ENCODE results near the gene MAN1A1. TPM values are rescaled to one million over a fixed set of nuclear protein-coding genes. Genes with fewer than 3 reads are reported as not detected.

Gene MAN1A1
- total and polyA plus RNA-seq, 2 of the 8 experiments (the other 6 are each of a cell fraction or from before 2014, with no cell fraction given): 1.8 to 5.4 TPM

GRCh38 chr6:119207327-119207726 lies 142.2 kb downstream of the MAN1A1 start:
- no peak overlapping the region for H3K27ac ChIP-seq (ENCODE audit: low read depth, low read length)
- ChIA-PET CTCF (ENCODE audit: partially characterized antibody) (interaction anchor here (1.1 to 1.3 kb wide), 2 partner anchors 17 to 126 kb away, joined by 3 read pairs; no protein-coding TSS in a partner anchor), POLR2A (ENCODE audit: partially characterized antibody) (no interaction called here)
- no peak overlapping the region for H3K23ac ChIP-seq (ENCODE audit: insufficient read length)
- H2BK20ac ChIP-seq (ENCODE audit: low read length): no peak overlapping the region
- no peak overlapping the region for H3K4me2 ChIP-seq (ENCODE audit: insufficient read depth in 1 of 2, low read depth in 2 of 2, low read length in 2 of 2)
- TF ChIP-seq EGR1 (IDR thresholded peaks at IDR 0.05; ENCODE audit: borderline replicate concordance, low read depth, low read length): no peak
- no peak for TF ChIP-seq ATF2 (IDR thresholded peaks at IDR 0.05; ENCODE audit: low read length)
- no peak for TF ChIP-seq SP2 (IDR thresholded peaks at IDR 0.05; ENCODE audit: low read length)
- no peak for TF ChIP-seq SIRT6 (IDR thresholded peaks at IDR 0.05; ENCODE audit: low read length)
- TF ChIP-seq ZNF274 (IDR thresholded peaks at IDR 0.05; ENCODE audit: borderline replicate concordance, extremely low read depth, low read length): no peak
- no peak for TF ChIP-seq FOSL1 (IDR thresholded peaks at IDR 0.05; ENCODE audit: insufficient read depth, low read depth, low read length)
- TF ChIP-seq RXRA (IDR thresholded peaks at IDR 0.05; ENCODE audit: insufficient read depth, low read depth, low read length): no peak
- no peak for TF ChIP-seq CBX5 (IDR thresholded peaks at IDR 0.05; ENCODE audit: low read depth, low read length)
- TF ChIP-seq JUN (IDR thresholded peaks at IDR 0.05; ENCODE audit: low read depth, low read length): no peak
- H3K36me3 ChIP-seq (ENCODE audit: control insufficient read depth in 2 of 4, insufficient read depth in 4 of 4, low read length in 3 of 4): no peaks in the 10 kb centered on the region
- no peaks in the 10 kb centered on the region for H3K4me1 ChIP-seq (replicated peaks in 1 of 4; ENCODE audit: control insufficient read depth in 3 of 4, insufficient read depth in 4 of 4, low read length in 3 of 4)
- DNase-seq (ENCODE audit: low read depth in 1 of 2, low spot score in 2 of 2) (no peak), FAIRE-seq (no peak)
- H4K8ac ChIP-seq (ENCODE audit: extremely low read depth, insufficient read depth, low read length): no peak overlapping the region
- H2BK15ac ChIP-seq (ENCODE audit: low read length): no peak overlapping the region
- H3K56ac ChIP-seq (replicated peaks; ENCODE audit: insufficient read length, low read depth, low read length): no peak overlapping the region
- H2BK120ac ChIP-seq (replicated peaks; ENCODE audit: low read depth, low read length): no peak overlapping the region
- no peak overlapping the region for H3K9ac ChIP-seq (replicated peaks in 1 of 4; ENCODE audit: extremely low read depth in 1 of 4, low read depth in 3 of 4, low read length in 3 of 4)
- H4K91ac ChIP-seq (replicated peaks; ENCODE audit: insufficient read length, low read length): no peak overlapping the region
- H3K4ac ChIP-seq (replicated peaks; ENCODE audit: insufficient read length, low read depth, low read length): no peak overlapping the region
- no peaks in the 10 kb centered on the region for H3K27me3 ChIP-seq (replicated peaks in 1 of 4; ENCODE audit: control insufficient read depth in 3 of 4, extremely low read depth in 1 of 4, insufficient read depth in 3 of 4, low read length in 3 of 4)
- H2AFZ ChIP-seq (ENCODE audit: low read length): no peak overlapping the region
- H4K20me1 ChIP-seq (replicated peaks in 1 of 2; ENCODE audit: control insufficient read depth in 1 of 2, insufficient read depth in 2 of 2, low read length in 2 of 2): no peaks in the 10 kb centered on the region
- H3K23me2 ChIP-seq (ENCODE audit: low read depth, low read length): no peaks in the 10 kb centered on the region
- no peak overlapping the region for H3K18ac ChIP-seq (ENCODE audit: extremely low read depth, low read length)
- H4K5ac ChIP-seq (ENCODE audit: insufficient read length, low read depth, low read length): no peak overlapping the region
- H3K4me3 ChIP-seq (ENCODE audit: extremely low read depth in 1 of 4, insufficient read depth in 2 of 4, low read depth in 3 of 4, low read length in 4 of 4): no peak overlapping the region
- H3K79me1 ChIP-seq (ENCODE audit: low read depth, low read length): no peaks in the 10 kb centered on the region
- H2BK5ac ChIP-seq (ENCODE audit: low read depth, low read length): no peak overlapping the region
- 92% methylated on average over 2 of the region's 2 CpGs; no CpG with 5 or more reads in 1 of the 2 experiments for WGBS, 2 experiments (ENCODE audit: extremely low coverage in 1 of 2, insufficient coverage in 1 of 2, insufficient read length in 1 of 2, insufficient replicate concordance in 2 of 2, low coverage in 1 of 2, low lambda C conversion rate in 2 of 2, missing lambda C conversion rate in 1 of 2)
- H3K9me3 ChIP-seq (ENCODE audit: insufficient read depth in 2 of 2, low read depth in 1 of 2, low read length in 1 of 2): no peaks in the 10 kb centered on the region
- no peak overlapping the region for H3K14ac ChIP-seq (ENCODE audit: insufficient read length)
- no peak overlapping the region for H2BK12ac ChIP-seq (ENCODE audit: low read depth, low read length)
- no peak overlapping the region for H2AK5ac ChIP-seq (ENCODE audit: low read depth, low read length)
- no peaks in the 10 kb centered on the region for H3K79me2 ChIP-seq (ENCODE audit: control insufficient read depth in 1 of 2, insufficient read depth in 2 of 2, low read length in 2 of 2)
